Neutrophil (primary cell): Measurements from ENCODE around the gene TMPRSS7.

Source experiments
- H3K27ac ChIP-seq: fragments of 200-600 bp; sonication (generic); 2 replicates; pipeline ENCODE4 v1.5.1; 2016; ENCODE audit warnings: mild to moderate bottlenecking, moderate library complexity
- H3K27me3 ChIP-seq: fragments of 200-600 bp; sonication (generic); 2 replicates; pipeline ENCODE4 v1.6.0; 2016; ENCODE audit warnings: mild to moderate bottlenecking
- H3K36me3 ChIP-seq: fragments of 200-600 bp; sonication (generic); 2 replicates; pipeline ENCODE4 v1.5.1; 2017
- H3K4me1 ChIP-seq, 2 experiments: fragments of 200-600 bp in 1 of 2; sonication (generic) in 1 of 2; 1 replicate in 1 of 2; 2 replicates in 1 of 2; pipeline versions ENCODE4 v1.5.1 to v1.6.1; 2013 to 2016; ENCODE audit warnings: low read depth in 1 of 2, low read length in 1 of 2, mild to moderate bottlenecking in 1 of 2, moderate library complexity in 1 of 2; ENCODE audit not compliant: control insufficient read depth in 1 of 2, insufficient read depth in 1 of 2
- H3K4me3 ChIP-seq, 2 experiments: fragments of 200-600 bp in 1 of 2; sonication (generic) in 1 of 2; 1 replicate in 1 of 2; 2 replicates in 1 of 2; pipeline ENCODE4 v1.5.1; 2013 to 2016; ENCODE audit warnings: low read depth in 1 of 2, low read length in 1 of 2, mild to moderate bottlenecking in 1 of 2, moderate library complexity in 1 of 2
- H3K9me3 ChIP-seq: fragments of 200-600 bp; sonication (generic); 2 replicates; pipeline ENCODE4 v1.5.1; 2016
- CTCF ChIP-seq: fragments of 200-600 bp; sonication (generic); IDR thresholded peaks from 2 replicates; pipeline ENCODE4 v1.5.1; 2016; ENCODE audit warnings: antibody characterized with exemption

Gene TMPRSS7

DNA sequence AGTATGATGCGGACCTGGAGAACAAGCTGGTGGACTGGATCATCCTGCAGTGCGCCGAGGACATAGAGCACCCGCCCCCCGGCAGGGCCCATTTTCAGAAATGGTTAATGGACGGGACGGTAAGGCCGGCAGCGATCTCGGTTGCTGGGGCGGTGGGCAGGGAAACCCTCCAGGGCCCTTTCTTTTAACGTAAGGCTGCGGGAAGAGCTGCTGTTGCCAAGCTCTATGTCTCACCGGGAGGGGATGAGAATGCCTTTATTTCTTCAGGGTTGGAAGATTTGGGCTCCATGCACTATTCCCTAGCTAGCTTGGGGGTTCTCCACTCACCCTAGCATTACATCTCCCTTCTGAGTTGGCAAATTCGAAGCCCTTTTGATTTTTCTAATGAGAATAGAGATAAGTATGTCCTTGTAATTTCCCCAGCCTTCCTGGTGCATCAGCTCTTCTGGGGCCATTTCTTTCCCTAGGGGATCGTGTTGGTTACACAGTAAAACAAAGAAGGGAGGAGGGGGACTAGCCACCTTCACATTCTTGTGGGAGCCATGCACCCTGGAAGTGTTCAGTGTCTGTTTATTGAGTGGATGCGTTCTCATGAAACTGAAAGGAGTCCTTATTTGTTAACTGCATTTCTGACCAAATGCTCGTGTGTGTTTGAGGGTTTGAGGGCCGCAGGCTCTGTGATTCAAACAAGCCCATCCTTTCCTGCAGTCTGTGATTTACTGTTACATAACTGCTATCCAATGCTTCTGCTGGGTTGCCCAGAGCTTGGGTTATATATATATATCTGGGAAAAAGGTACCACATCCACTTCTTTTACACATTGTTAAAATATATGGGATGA, 34.8 kb upstream of the TMPRSS7 start:
- H3K4me1 ChIP-seq = peaks cover 5 to 9% of the 10 kb centered on the region in 2 experiments

DNA sequence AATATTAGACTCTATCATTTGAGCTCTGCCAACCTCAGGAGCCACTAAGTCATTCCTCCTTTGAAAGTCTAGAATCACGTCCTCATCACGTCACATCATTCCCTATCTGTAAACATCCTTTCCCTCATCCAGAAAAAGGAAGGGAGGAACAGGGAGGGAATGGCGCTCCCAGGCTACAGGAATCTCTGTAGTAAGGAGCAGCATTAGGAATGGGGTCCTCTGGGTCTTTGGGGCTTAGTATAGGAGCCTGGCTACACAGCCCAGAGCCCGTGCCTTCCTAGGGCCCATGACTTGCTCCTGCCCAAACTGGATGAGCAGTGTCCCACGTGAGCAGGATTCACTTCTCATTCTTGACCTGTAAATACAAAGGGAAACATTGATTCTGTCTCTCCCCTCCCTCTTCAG, 34.2 kb upstream of the TMPRSS7 start:
- Histone ChIP-seq H3K4me1 (peaks cover 5 to 9% of the 10 kb centered on the region in 2 experiments), H3K9me3 (no peaks in the 10 kb centered on the region), H3K36me3 (no peaks in the 10 kb centered on the region), H3K27ac (no peak overlapping the region), H3K27me3 (peaks cover 47% of the 10 kb centered on the region), H3K4me3 (no peak overlapping the region)
- TF ChIP-seq CTCF = no peak

More for the DNA sequence above, 34.8 kb upstream of the TMPRSS7 start:
- Histone ChIP-seq H3K36me3 (no peaks in the 10 kb centered on the region), H3K27me3 (peaks cover 47% of the 10 kb centered on the region), H3K9me3 (no peaks in the 10 kb centered on the region), H3K27ac (no peak overlapping the region), H3K4me3 (no peak overlapping the region)
- no peak for TF ChIP-seq CTCF

- Histone ChIP-seq H3K4me3 (no peak overlapping the region), H3K9me3 (no peaks in the 10 kb centered on the region), H3K27ac (no peak overlapping the region), H3K4me1 (peaks cover 5 to 9% of the 10 kb centered on the region in 2 experiments), H3K36me3 (no peaks in the 10 kb centered on the region), H3K27me3 (peaks cover 47% of the 10 kb centered on the region)
- no peak for TF ChIP-seq CTCF
Observed at GRCh38 chr3:112000966-112001365, 33.6 kb upstream of the TMPRSS7 start.

GRCh38 chr3:112001526-112001925, 33.0 kb upstream of the TMPRSS7 start:
- peaks cover 5 to 9% of the 10 kb centered on the region in 2 experiments for H3K4me1 ChIP-seq
- no peak overlapping the region for H3K4me3 ChIP-seq
- no peaks in the 10 kb centered on the region for H3K9me3 ChIP-seq
- no peak overlapping the region for H3K27ac ChIP-seq
- no peak for TF ChIP-seq CTCF
- no peaks in the 10 kb centered on the region for H3K36me3 ChIP-seq
- peaks cover 47% of the 10 kb centered on the region for H3K27me3 ChIP-seq

DNA sequence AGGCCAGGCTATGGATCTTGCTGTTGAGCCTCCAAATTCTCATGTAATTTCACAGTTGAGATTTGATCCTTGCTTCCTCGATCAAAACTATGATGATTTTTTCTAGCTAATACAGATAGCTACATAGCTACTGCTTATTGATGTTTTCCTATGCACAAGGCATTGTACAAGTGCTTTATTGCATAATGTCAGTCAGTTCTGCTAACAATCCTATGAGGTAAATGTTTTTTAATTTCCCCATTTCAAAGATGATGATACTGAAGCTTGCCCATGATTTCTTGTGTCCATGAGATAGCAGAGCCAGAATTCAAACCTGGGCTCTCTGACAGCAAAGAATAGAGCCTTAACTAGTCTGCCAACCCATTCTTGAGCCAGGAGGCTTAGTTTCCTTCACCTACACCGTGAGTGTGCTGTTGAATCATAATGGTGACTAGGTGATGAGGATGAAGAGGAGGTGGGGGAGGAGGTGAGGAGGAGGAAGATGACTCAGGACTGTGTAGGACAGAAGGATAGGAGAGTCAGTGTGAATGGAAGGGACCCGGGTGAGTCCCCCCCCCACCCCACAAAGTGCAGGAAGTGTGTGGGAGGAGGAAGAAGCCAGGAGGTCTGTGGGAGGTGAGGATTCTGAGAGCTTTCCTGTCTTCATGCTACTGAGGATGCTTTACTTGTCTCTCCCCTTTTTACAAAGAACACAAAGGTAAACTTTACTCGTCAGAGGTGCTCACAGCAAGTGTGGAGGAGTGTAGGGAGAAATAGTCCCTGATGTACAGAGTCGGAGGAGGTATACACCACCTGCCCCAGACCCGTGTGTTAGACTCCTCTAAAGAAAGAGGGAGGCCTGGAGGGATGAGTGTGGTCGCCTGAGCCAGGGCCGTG, 32.2 kb upstream of the TMPRSS7 start:
- H3K9me3 ChIP-seq = no peaks in the 10 kb centered on the region
- H3K4me1 ChIP-seq = peaks cover 5 to 9% of the 10 kb centered on the region in 2 experiments
- peaks cover 45% of the 10 kb centered on the region for H3K27me3 ChIP-seq
- no peaks in the 10 kb centered on the region for H3K36me3 ChIP-seq
- TF ChIP-seq CTCF = no peak
- no peak overlapping the region for H3K27ac ChIP-seq
- H3K4me3 ChIP-seq = no peak overlapping the region
